Gastrocnemius medialis (tissue), 4 donors: ENCODE data around the gene LAMA1. TPM values are rescaled to one million over a fixed set of nuclear protein-coding genes. Genes with fewer than 3 reads are reported as not detected.

Experiments
- ATAC-seq, 2 donors: fragments of 150-250 bp; one replicate each; pipeline ENCODE4 v1.9.1; 2016
- DNase-seq, 2 donors: peaks; one replicate each; pipeline ENCODE4 v3.0.0-alpha.2; 2019
- H3K27ac ChIP-seq, 4 donors: fragments of 200-600 bp; sonication (generic); 1 replicate in 1 of 4; 2 replicates in 3 of 4; pipeline ENCODE4 v1.5.1; 2016 to 2018; ENCODE audit warnings: mild to moderate bottlenecking in 2 of 4, moderate library complexity in 1 of 4
- H3K27me3 ChIP-seq, 3 donors: fragments of 200-600 bp; sonication (generic) in 2 of 3; 1 replicate in 1 of 3; 2 replicates in 2 of 3; pipeline versions ENCODE4 v1.5.1 to v1.6.0; 2016 to 2019; ENCODE audit warnings: mild to moderate bottlenecking in 1 of 3, moderate library complexity in 1 of 3
- H3K36me3 ChIP-seq, 2 donors: fragments of 200-600 bp; sonication (generic) in 1 of 2; one replicate each; pipeline ENCODE4 v1.5.1; 2017 to 2018
- H3K4me1 ChIP-seq, 2 donors: fragments of 200-600 bp; sonication (generic) in 1 of 2; one replicate each; pipeline ENCODE4 v1.5.1; 2016 to 2017; ENCODE audit warnings: mild to moderate bottlenecking in 2 of 2
- H3K4me3 ChIP-seq, 4 donors: fragments of 200-600 bp; sonication (generic) in 3 of 4; 1 replicate in 1 of 4; 2 replicates in 3 of 4; pipeline ENCODE4 v1.5.1; 2016 to 2019; ENCODE audit warnings: mild to moderate bottlenecking in 2 of 4
- H3K9me3 ChIP-seq, 3 donors: fragments of 200-600 bp; sonication (generic) in 2 of 3; 1 replicate in 1 of 3; 2 replicates in 2 of 3; pipeline ENCODE4 v1.5.1; 2016 to 2019
- CTCF ChIP-seq, 5 experiments: fragments of 450-650 bp in 3 of 5; fragments of 200-600 bp in 2 of 5; sonication (generic) in 2 of 5; IDR thresholded peaks in 4 of 5; conservative IDR thresholded peaks in 1 of 5; 1 replicate in 4 of 5; 2 replicates in 1 of 5; pipeline ENCODE4 v1.5.1; 2016 to 2019; ENCODE audit warnings: antibody characterized with exemption in 5 of 5, mild to moderate bottlenecking in 3 of 5, moderate library complexity in 3 of 5
- POLR2A ChIP-seq, 2 donors: fragments of 450-650 bp; IDR thresholded peaks; one replicate each; pipeline ENCODE4 v1.6.1; 2017; ENCODE audit warnings: antibody characterized with exemption in 2 of 2, mild to moderate bottlenecking in 2 of 2, moderate library complexity in 2 of 2
- in situ Hi-C, 4 donors: fragments of 200-750 bp; cut with MboI; loops; one replicate each; pipeline versions ENCODE4 v1.15.0 to v1.8.0; 2017; ENCODE audit warnings: low sequenced_read_pairs in 4 of 4
- intact Hi-C: fragments of 100-400 bp; cut with DNase I; formaldehyde crosslinking; loops from one replicate; pipeline ENCODE4 v1.15.1; 2023; ENCODE audit warnings: low total_unique reads
- total RNA-seq, 4 donors: library from RNA; depleted of rRNA; stranded (reverse); fragments of >200 nt; gene quantifications; one replicate each; pipeline versions ENCODE4 v1.1.0 to v1.2.3, GENCODE V29; 2016

LAMA1 gene
- total RNA-seq, 4 donors from 2014 or later: 0.05 to 0.44 (median 0.09) TPM

GRCh38 chr18:7004009-7004408 is 113.6 kb downstream of the LAMA1 start:
- H3K9me3 ChIP-seq: no peaks in the 10 kb centered on the region
- intact Hi-C loops: no loop called here
- no peak overlapping the region for H3K27ac ChIP-seq
- no peaks in the 10 kb centered on the region for H3K4me1 ChIP-seq
- H3K27me3 ChIP-seq: no peaks in the 10 kb centered on the region
- DNase-seq: no peak
- in situ Hi-C loops: loop anchor here in 1 of 4 donors (10.0 kb wide), 1 partner anchor 59 kb away; no protein-coding TSS in a partner anchor
- ATAC-seq: no peak
- TF ChIP-seq POLR2A (IDR thresholded peaks at IDR 0.05) (no peak), CTCF (IDR thresholded peaks at IDR 0.05 in 4 of 5, conservative IDR thresholded peaks at IDR 0.05 in 1 of 5) (no peak)
- H3K4me3 ChIP-seq: no peak overlapping the region
- no peaks in the 10 kb centered on the region for H3K36me3 ChIP-seq

- in situ Hi-C loops (loop anchor here in 1 of 4 donors (10.0 kb wide), 1 partner anchor 57 kb away; no protein-coding TSS in a partner anchor), intact Hi-C loops (no loop called here)
- Histone ChIP-seq H3K4me3 (no peak overlapping the region), H3K4me1 (no peaks in the 10 kb centered on the region), H3K27me3 (no peaks in the 10 kb centered on the region), H3K27ac (no peak overlapping the region), H3K9me3 (no peaks in the 10 kb centered on the region), H3K36me3 (no peaks in the 10 kb centered on the region)
- no peak for DNase-seq
- no peak for TF ChIP-seq POLR2A (IDR thresholded peaks at IDR 0.05)
- no peak for TF ChIP-seq CTCF (IDR thresholded peaks at IDR 0.05 in 4 of 5, conservative IDR thresholded peaks at IDR 0.05 in 1 of 5)
- ATAC-seq: no peak
Observed at GRCh38 chr18:7002107-7002506, 115.5 kb downstream of the LAMA1 start.

- Histone ChIP-seq H3K4me1 (no peaks in the 10 kb centered on the region), H3K36me3 (no peaks in the 10 kb centered on the region), H3K27me3 (no peaks in the 10 kb centered on the region), H3K27ac (no peak overlapping the region), H3K4me3 (no peak overlapping the region), H3K9me3 (no peaks in the 10 kb centered on the region)
- DNase-seq (no peak), ATAC-seq (no peak)
- intact Hi-C loops (no loop called here), in situ Hi-C loops (loop anchor here in 1 of 4 donors (10.0 kb wide), 1 partner anchor 56 kb away; no protein-coding TSS in a partner anchor)
- TF ChIP-seq POLR2A (IDR thresholded peaks at IDR 0.05) (no peak), CTCF (IDR thresholded peaks at IDR 0.05 in 4 of 5, conservative IDR thresholded peaks at IDR 0.05 in 1 of 5) (no peak)
Observed at GRCh38 chr18:7000484-7001096, 117.0 kb downstream of the LAMA1 start.

GRCh38 chr18:6997808-6998207 is 119.8 kb downstream of the LAMA1 start:
- in situ Hi-C loops: no loop called here
- H3K4me1 ChIP-seq: no peaks in the 10 kb centered on the region

More at GRCh38 chr18:6997808-6998207, 119.8 kb downstream of the LAMA1 start:
- Histone ChIP-seq H3K27ac (no peak overlapping the region), H3K36me3 (no peaks in the 10 kb centered on the region), H3K9me3 (no peaks in the 10 kb centered on the region), H3K27me3 (no peaks in the 10 kb centered on the region), H3K4me3 (no peak overlapping the region)
- ATAC-seq: no peak
- TF ChIP-seq CTCF (IDR thresholded peaks at IDR 0.05 in 4 of 5, conservative IDR thresholded peaks at IDR 0.05 in 1 of 5) (no peak), POLR2A (IDR thresholded peaks at IDR 0.05) (no peak)
- intact Hi-C loops: no loop called here
- no peak for DNase-seq
